Measurements from ENCODE around the gene SIGLEC5.

DNA sequence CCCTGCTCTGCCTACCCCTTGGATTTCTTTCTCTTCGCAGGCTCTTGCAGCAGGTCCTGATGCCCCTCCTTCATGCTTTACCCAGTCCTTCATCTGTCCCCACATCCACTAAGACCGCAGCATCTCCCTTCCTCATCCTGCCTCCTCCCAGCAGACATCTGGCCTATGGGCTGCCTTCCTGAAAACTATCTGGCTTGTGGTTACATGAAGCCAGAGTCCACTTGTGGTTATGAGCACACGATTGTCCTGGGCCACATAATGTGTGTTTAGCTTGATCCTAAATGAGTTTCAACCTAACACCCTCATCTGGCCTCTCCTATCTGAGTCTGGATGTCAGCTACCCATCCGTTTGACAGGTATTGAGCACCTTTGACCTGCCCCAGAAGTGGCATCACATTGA is 64.6 kb downstream of the SIGLEC5 start:
- TF ChIP-seq CTCF (IDR thresholded peaks at IDR 0.05) (no peak), POLR2A (IDR thresholded peaks at IDR 0.05) (no peak)

Measured in body of pancreas (tissue), 4 donors.